Gastrocnemius medialis (tissue), 4 donors: ENCODE data around the gene TMUB2. TPM values are rescaled to one million over a fixed set of nuclear protein-coding genes. Genes with fewer than 3 reads are reported as not detected.
"Not testable (repeated sequence)": the region's sequence is repeated elsewhere in the genome, so short reads cannot be mapped to it uniquely, and the experiment has no call there.

Experiments used
- ATAC-seq, 2 donors: fragments of 150-250 bp; one replicate each; pipeline ENCODE4 v1.9.1; 2016
- DNase-seq, 2 donors: peaks; one replicate each; pipeline ENCODE4 v3.0.0-alpha.2; 2019
- H3K27ac ChIP-seq, 4 donors: fragments of 200-600 bp; sonication (generic); 1 replicate in 1 of 4; 2 replicates in 3 of 4; pipeline ENCODE4 v1.5.1; 2016 to 2018; ENCODE audit warnings: mild to moderate bottlenecking in 2 of 4, moderate library complexity in 1 of 4
- H3K27me3 ChIP-seq, 3 donors: fragments of 200-600 bp; sonication (generic) in 2 of 3; 1 replicate in 1 of 3; 2 replicates in 2 of 3; pipeline versions ENCODE4 v1.5.1 to v1.6.0; 2016 to 2019; ENCODE audit warnings: mild to moderate bottlenecking in 1 of 3, moderate library complexity in 1 of 3
- H3K36me3 ChIP-seq, 2 donors: fragments of 200-600 bp; sonication (generic) in 1 of 2; one replicate each; pipeline ENCODE4 v1.5.1; 2017 to 2018
- H3K4me1 ChIP-seq, 2 donors: fragments of 200-600 bp; sonication (generic) in 1 of 2; one replicate each; pipeline ENCODE4 v1.5.1; 2016 to 2017; ENCODE audit warnings: mild to moderate bottlenecking in 2 of 2
- H3K4me3 ChIP-seq, 4 donors: fragments of 200-600 bp; sonication (generic) in 3 of 4; 1 replicate in 1 of 4; 2 replicates in 3 of 4; pipeline ENCODE4 v1.5.1; 2016 to 2019; ENCODE audit warnings: mild to moderate bottlenecking in 2 of 4
- H3K9me3 ChIP-seq, 3 donors: fragments of 200-600 bp; sonication (generic) in 2 of 3; 1 replicate in 1 of 3; 2 replicates in 2 of 3; pipeline ENCODE4 v1.5.1; 2016 to 2019
- POLR2A ChIP-seq, 2 donors: fragments of 450-650 bp; IDR thresholded peaks; one replicate each; pipeline ENCODE4 v1.6.1; 2017; ENCODE audit warnings: antibody characterized with exemption in 2 of 2, mild to moderate bottlenecking in 2 of 2, moderate library complexity in 2 of 2
- in situ Hi-C, 4 donors: fragments of 200-750 bp; cut with MboI; loops; one replicate each; pipeline versions ENCODE4 v1.15.0 to v1.8.0; 2017; ENCODE audit warnings: low sequenced_read_pairs in 4 of 4
- intact Hi-C: fragments of 100-400 bp; cut with DNase I; formaldehyde crosslinking; loops from one replicate; pipeline ENCODE4 v1.15.1; 2023; ENCODE audit warnings: low total_unique reads
- total RNA-seq, 4 donors: library from RNA; depleted of rRNA; stranded (reverse); fragments of >200 nt; gene quantifications; one replicate each; pipeline versions ENCODE4 v1.1.0 to v1.2.3, GENCODE V29; 2016
- TF ChIP-seq, protein P1 (sequence below), 5 experiments: fragments of 450-650 bp in 3 of 5; fragments of 200-600 bp in 2 of 5; sonication (generic) in 2 of 5; IDR thresholded peaks in 4 of 5; conservative IDR thresholded peaks in 1 of 5; 1 replicate in 4 of 5; 2 replicates in 1 of 5; pipeline ENCODE4 v1.5.1; 2016 to 2019; ENCODE audit warnings: antibody characterized with exemption in 5 of 5, mild to moderate bottlenecking in 3 of 5, moderate library complexity in 3 of 5

TMUB2 gene
- total RNA-seq, 4 donors from 2014 or later, result 25.6 to 34.7 (median 27.4) TPM

GRCh38 chr17:44146375-44147346, 40.1 kb upstream of the TMUB2 start:
- H3K9me3 ChIP-seq, result no peaks in the 10 kb centered on the region
- intact Hi-C loops, result no loop called here
- H3K27me3 ChIP-seq, result no peaks in the 10 kb centered on the region
- no peaks in the 10 kb centered on the region for H3K36me3 ChIP-seq
- H3K4me1 ChIP-seq, result peaks cover 27 to 40% of the 10 kb centered on the region in 2 donors
- H3K4me3 ChIP-seq, result no peak overlapping the region
- ATAC-seq, result peak in 1 of 2 donors; percentile 22
- no peak for DNase-seq
- in situ Hi-C loops, result loop anchor here in 1 of 4 donors (10.0 kb wide), 1 partner anchor 178 kb away; the partner anchor contains the start of gene SLC25A39
- peak overlapping the region; percentile 54 to 79 (median 74) for H3K27ac ChIP-seq
- TF ChIP-seq, protein P1, sequence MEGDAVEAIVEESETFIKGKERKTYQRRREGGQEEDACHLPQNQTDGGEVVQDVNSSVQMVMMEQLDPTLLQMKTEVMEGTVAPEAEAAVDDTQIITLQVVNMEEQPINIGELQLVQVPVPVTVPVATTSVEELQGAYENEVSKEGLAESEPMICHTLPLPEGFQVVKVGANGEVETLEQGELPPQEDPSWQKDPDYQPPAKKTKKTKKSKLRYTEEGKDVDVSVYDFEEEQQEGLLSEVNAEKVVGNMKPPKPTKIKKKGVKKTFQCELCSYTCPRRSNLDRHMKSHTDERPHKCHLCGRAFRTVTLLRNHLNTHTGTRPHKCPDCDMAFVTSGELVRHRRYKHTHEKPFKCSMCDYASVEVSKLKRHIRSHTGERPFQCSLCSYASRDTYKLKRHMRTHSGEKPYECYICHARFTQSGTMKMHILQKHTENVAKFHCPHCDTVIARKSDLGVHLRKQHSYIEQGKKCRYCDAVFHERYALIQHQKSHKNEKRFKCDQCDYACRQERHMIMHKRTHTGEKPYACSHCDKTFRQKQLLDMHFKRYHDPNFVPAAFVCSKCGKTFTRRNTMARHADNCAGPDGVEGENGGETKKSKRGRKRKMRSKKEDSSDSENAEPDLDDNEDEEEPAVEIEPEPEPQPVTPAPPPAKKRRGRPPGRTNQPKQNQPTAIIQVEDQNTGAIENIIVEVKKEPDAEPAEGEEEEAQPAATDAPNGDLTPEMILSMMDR (IDR thresholded peaks at IDR 0.05 in 4 of 5, conservative IDR thresholded peaks at IDR 0.05 in 1 of 5), result no peak
- no peak for TF ChIP-seq POLR2A (IDR thresholded peaks at IDR 0.05)

DNA sequence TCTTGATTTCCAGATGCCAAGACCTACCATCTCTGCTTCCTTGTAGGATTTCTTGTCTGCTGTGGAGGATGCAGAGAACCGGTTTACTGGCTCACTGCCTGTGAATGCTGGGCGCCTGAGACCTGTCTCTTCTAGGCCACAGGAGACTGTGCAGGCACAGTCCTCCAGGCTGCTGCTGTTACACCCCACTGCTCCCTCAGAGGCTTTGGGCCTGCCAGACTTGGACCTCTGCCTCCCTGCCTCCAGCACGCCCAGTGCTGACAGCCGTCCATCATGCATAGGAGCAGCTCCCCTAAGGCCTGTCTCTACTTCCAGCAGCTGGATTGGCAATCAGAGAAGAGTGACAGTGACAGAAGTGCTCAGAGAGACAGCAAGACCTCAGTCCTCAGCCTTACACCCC, 39.0 kb upstream of the TMUB2 start:
- Histone ChIP-seq H3K36me3 (no peaks in the 10 kb centered on the region), H3K4me3 (no peak overlapping the region), H3K4me1 (peaks cover 22 to 37% of the 10 kb centered on the region in 2 donors), H3K9me3 (no peaks in the 10 kb centered on the region), H3K27me3 (no peaks in the 10 kb centered on the region), H3K27ac (peak overlapping the region in 3 of 4 donors; percentile 72 to 79 (median 77))
- TF ChIP-seq POLR2A (IDR thresholded peaks at IDR 0.05), result no peak
- TF ChIP-seq, protein P1 (IDR thresholded peaks at IDR 0.05 in 4 of 5, conservative IDR thresholded peaks at IDR 0.05 in 1 of 5), result no peak
- ATAC-seq, result no peak
- in situ Hi-C loops (loop anchor here in 1 of 4 donors (10.0 kb wide), 1 partner anchor 177 kb away; the partner anchor contains the start of gene SLC25A39), intact Hi-C loops (no loop called here)
- no peak for DNase-seq

DNA sequence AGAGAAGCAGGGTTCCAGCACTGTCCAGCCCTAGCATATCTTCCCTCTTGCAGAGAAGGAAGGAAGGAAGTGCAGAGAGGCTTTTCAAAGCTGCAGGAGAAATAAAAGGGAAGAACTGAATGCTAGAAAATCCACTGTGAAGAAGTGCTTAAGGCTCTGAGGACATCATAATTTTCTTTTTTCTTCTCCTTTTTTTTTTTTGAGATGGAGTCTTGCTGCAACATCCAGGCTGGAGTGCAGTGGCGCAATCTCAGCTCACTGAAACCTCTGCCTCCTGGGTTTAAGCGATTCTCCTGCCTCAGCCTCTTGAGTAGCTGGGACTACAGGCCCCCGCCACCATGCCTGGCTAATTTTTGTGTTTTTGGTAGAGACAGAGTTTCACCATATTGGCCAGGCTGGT, 37.7 kb upstream of the TMUB2 start:
- ATAC-seq, H3K36me3 ChIP-seq, intact Hi-C loops, H3K4me3 ChIP-seq, H3K27me3 ChIP-seq, H3K27ac ChIP-seq, DNase-seq, H3K9me3 ChIP-seq: not testable (repeated sequence)
- H3K4me1 ChIP-seq, result peaks cover 22 to 35% of the 10 kb centered on the region in 2 donors
- in situ Hi-C loops, result loop anchor here in 1 of 4 donors (10.0 kb wide), 1 partner anchor 176 kb away; the partner anchor contains the start of gene SLC25A39

- peaks cover 22 to 27% of the 10 kb centered on the region in 2 donors for H3K4me1 ChIP-seq
- no peak for DNase-seq
- intact Hi-C loops, result no loop called here
- in situ Hi-C loops, result loop anchor here in 2 of 4 donors (10.0 to 25.0 kb wide), 2 partner anchors 175 to 238 kb away; partner anchors contain the start of genes MPP2 (in 1 of the 2) and SLC25A39 (in 1 of the 2)
- no peaks in the 10 kb centered on the region for H3K9me3 ChIP-seq
- no peak overlapping the region for H3K27ac ChIP-seq
- H3K36me3 ChIP-seq, result no peaks in the 10 kb centered on the region
- H3K4me3 ChIP-seq, result no peak overlapping the region
- no peak for ATAC-seq
- no peak for TF ChIP-seq POLR2A (IDR thresholded peaks at IDR 0.05)
- TF ChIP-seq, protein P1 (IDR thresholded peaks at IDR 0.05 in 4 of 5, conservative IDR thresholded peaks at IDR 0.05 in 1 of 5), result no peak
- H3K27me3 ChIP-seq, result no peaks in the 10 kb centered on the region
Observed at GRCh38 chr17:44149750-44150329, 36.9 kb upstream of the TMUB2 start.

GRCh38 chr17:44152875-44153274, 33.9 kb upstream of the TMUB2 start:
- Histone ChIP-seq H3K27ac (no peak overlapping the region), H3K9me3 (no peaks in the 10 kb centered on the region), H3K4me1 (no peaks in the 10 kb centered on the region), H3K27me3 (no peaks in the 10 kb centered on the region), H3K4me3 (no peak overlapping the region), H3K36me3 (no peaks in the 10 kb centered on the region)
- in situ Hi-C loops (loop anchor here in 1 of 4 donors (25.0 kb wide), 1 partner anchor 241 kb away; the partner anchor contains the start of gene MPP2), intact Hi-C loops (no loop called here)
- no peak for DNase-seq
- no peak for ATAC-seq
- TF ChIP-seq, protein P1 (IDR thresholded peaks at IDR 0.05 in 4 of 5, conservative IDR thresholded peaks at IDR 0.05 in 1 of 5), result no peak
- no peak for TF ChIP-seq POLR2A (IDR thresholded peaks at IDR 0.05)
